UCSD-AML1 (cell line): Measurements from ENCODE around the gene HMGXB3.

ENCODE experiments used
- DNase-seq: peaks from one replicate; lab custom pipeline; 2025; ENCODE audit not compliant: unreplicated experiment; lab: John Stamatoyannopoulos, UW

The HMGXB3 gene

DNA sequence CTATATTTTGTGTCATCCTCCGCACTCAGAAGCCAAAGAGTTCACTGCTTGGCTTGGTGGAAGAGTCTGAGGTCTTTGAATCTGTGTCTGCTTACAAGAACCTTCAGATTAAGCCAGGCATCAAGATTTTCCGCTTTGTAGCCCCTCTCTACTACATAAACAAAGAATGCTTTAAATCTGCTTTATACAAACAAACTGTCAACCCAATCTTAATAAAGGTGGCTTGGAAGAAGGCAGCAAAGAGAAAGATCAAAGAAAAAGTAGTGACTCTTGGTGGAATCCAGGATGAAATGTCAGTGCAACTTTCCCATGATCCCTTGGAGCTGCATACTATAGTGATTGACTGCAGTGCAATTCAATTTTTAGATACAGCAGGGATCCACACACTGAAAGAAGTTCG, 19.3 kb upstream of the HMGXB3 start:
- no peak for DNase-seq

DNA sequence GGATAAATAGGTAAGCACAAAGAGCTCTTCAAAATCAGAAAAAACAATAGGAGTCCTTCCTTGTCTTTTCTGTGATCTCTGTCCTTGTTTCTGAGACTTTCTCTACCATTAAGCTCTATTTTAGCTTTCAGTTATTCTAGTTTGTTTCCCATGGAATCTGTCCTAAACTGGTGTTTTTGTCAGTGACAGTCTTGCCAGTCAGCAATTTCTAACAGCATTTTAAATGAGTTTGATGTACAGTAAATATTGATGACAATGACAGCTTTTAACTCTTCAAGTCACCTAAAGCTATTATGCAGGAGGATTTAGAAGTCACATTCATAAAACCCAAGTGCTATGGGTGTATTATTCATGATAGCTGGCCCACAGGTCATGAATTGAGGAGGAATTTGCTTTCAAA, 18.0 kb upstream of the HMGXB3 start:
- DNase-seq = no peak

DNA sequence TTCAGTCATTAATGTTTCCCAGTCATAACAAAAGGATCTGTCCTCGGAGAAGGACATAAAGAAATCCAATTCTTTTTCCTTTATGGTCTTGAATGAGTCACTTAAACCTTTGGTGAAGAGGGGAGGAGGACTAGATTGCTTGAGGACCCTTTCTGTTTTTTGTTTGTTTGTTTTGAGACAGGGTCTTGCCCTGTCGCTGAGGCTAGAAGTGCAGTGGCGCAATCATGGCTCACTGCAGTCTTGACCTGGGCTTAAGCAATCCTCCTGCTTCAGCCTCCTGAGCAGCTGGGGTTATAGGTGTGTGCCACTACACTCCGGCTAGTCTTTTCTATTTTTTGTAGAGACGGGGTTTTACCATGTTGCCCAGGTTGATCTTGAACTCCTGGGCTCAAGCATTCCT, 12.4 kb upstream of the HMGXB3 start:
- DNase-seq = no peak

DNA sequence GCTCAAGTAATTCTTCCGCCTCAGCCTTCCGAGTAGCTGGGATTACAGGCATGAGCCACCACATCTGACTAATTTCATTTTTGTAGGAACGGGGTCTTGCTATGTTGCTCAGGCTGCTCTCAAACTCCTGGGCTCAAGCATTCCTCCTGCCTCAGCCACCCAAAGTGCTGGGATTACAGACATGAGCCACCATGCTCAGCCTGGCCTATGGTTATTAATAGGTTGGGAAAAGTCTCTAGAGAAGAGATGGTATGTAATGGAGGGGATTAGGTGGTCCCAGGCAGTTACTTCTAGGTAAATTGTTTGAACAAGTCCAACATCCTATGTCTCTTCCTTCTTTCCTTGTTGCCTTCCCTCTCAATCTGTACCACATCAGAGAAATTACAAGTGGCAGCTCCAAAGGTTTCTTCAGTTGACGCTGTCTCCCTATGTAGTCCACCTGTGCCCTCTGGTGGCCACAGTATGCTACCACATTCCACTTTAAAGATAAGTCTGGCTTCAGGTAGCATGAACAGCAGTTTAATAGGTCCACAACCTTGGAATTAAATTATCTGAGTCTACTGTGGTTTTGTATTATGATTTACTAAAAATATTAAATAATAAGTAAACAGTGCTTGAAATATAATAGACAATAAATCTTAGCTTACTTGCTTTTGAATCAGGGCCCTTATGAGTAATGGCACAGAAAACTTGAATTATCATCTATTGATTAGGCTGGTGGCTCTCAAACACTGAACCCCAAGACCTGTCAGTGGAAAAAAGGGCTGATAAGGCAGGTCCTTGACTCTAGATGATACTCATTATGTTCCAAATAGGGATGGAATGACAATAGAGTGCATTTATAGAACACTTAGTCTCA, 9.8 kb upstream of the HMGXB3 start:
- DNase-seq = peak; percentile 46

DNA sequence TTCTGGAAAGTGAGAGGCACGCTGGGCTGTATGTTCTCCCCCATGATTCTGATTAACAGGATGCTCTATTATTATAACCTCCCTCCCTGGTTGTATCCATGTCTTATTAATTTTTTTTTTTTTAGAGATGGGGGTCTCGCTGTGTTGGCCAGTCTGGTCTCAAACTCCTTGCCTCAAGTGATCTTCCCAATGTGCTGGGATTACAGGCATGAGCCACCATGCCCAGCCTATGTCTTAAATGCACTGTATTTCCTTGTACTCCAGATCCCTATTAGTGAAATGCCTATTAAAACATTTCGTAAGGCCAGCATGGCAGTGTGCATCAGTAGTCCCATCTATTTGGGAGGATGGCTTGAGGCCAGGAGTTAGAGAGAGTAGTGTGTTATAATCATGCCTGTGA, 7.1 kb upstream of the HMGXB3 start:
- DNase-seq = no peak

DNA sequence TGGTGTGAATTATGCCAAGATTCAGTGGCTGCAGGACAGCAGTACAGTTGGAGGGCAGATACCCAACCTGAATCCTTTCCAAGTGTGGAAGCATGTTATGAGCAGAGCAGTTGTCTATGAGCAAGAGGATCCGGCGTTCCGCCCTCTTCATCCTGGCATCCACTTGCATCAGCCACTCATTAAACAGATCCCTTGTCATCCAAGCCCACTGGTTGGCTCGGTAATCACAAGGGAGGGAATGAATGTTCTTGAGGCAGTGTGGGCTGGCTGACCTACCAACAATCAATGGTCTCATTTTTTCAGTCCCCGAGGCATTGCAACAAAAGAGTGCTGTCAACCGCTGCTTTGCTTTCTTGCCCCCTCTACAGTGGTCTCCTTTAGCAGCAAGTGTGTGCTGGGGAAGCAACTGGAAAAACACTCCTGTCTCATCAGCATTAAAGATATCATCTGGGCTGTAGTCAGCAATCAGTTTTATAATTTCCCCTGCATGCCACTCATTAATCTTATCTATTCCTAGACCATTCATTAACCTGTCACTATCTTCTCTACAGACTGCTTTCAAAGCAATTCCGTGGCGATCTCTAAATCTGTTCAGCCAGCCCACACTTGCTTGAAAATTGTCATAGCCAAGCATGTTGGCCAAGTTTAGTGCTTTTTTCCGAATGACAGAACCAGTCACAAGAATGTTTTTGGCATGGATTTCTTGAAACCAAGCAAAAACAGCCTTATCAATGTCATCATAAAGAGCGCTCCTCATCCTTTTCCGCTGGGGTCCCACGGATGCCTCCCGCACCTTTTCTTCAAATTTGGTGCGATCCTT, 4.9 kb upstream of the HMGXB3 start:
- DNase-seq = no peak

DNA sequence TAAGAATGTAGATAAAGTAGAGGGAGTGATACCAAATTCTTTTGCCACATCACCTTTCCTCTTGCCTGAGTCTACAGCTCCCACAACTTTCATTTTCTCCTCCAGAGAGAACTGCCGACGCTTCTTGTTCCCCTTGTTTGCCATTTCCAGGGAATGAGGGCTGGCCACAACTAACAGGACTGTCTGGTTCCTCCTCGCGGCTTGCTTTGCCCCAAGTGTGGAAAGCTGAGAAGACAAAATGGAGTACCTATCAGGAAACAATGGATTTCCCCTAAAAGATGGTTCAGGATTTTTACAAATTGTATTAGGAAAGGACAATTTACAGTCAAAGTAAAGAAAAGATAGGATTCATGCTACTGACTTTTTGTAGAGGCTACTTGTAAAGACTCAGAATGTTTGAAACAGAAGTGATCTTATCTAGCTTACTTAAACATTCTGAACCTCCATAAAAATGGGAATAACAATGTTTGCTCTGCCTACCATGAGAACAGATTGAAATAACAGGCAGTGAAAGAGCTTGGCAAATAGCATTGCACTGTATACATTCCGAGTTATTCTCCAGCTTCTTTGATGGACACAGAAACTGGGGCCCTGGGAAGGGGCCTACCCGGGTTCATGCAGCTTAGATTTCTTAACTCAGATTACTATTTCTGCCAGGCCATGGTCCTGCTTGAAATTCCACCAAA, 4.2 kb upstream of the HMGXB3 start:
- no peak for DNase-seq

DNA sequence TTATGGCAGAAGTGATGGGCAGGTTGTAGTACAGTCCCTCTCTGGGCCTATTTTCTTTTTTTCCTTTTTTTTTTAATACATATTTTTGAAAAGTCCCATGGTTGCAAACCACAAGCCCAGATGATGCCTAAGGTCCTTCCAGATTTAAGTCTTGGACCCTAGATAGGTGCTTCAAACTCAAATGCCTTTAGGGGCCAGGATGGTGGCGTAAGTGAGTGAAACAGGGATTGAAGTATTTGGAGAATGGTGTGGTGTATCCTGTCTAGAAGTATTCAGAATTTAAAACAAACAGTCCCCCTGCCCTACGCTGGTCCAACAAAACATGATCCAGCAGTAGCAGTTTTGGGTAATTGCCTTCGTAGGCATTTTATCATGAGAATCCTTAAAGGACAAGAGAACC, 2.3 kb upstream of the HMGXB3 start:
- DNase-seq = no peak

DNA sequence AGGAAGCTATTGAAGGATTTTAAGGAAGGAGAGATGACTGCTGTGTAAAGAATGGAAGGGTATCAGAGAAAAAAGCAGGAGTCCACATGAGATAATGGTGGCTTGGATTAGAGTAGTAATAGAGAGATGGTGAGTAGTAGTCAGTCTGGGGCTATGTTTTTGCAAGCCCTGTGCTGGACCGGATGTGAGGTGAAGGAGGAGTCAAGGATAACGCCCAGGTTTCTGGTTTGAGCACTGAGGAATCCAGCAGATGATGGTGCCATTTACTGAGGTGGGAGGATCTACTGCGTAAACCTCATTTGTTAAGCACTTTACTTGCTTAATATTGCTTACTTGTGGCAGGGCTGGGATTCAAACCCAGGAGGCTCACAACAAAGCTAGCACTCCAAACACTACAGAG, 1.2 kb upstream of the HMGXB3 start:
- no peak for DNase-seq

DNA sequence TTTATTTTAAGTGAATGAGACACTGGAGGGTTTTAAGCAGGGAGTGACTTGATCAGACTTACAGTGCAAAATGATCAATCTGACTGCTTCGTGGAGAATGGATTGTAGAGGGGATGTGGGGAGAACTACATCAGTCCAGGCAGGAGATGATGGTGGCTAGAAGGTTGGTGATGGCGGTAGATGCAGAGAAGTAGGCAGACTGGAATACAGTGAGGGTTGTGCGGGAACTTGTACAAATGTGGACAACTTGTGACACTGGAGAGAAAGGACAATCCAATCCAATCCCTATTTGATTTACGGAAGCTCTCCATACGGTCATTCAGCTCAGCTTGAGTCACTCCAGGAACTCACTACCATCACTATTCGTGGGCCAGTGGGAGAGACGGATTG, 678 bp upstream of the HMGXB3 start:
- DNase-seq = no peak

DNA sequence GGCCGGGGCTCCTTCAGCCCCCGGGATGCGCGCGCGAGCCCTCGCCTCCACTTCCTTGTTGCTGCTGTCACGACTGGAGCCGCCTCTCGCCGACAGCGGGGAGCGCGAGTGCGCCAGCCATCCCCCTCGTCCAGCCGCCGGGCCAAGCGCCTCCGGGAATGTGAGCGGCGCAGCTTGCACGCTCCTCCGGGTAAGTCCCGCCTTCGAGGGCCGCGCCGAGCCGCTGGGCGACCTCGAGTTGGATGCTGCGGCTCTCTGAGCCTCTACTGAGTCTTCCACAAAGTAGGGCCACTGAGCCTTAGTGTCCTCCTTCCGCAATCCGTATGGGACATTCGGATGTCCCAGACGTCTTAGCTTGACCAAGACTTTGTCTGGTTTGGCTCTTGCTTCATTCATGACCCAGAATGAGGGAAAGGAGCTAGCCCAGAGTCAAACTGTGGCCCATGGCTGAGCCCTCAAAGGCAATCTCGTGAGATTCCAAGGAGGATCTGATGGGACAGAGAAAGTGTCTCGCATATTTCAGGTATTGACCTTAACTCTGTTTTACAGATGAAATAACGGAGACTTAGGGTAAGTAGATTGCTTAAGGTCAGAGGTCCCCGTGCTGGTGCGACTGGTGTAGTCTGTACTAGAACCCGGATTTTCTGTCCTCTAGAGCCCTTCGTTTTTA, 586 bp downstream of the HMGXB3 start:
- DNase-seq = peak; percentile 41

DNA sequence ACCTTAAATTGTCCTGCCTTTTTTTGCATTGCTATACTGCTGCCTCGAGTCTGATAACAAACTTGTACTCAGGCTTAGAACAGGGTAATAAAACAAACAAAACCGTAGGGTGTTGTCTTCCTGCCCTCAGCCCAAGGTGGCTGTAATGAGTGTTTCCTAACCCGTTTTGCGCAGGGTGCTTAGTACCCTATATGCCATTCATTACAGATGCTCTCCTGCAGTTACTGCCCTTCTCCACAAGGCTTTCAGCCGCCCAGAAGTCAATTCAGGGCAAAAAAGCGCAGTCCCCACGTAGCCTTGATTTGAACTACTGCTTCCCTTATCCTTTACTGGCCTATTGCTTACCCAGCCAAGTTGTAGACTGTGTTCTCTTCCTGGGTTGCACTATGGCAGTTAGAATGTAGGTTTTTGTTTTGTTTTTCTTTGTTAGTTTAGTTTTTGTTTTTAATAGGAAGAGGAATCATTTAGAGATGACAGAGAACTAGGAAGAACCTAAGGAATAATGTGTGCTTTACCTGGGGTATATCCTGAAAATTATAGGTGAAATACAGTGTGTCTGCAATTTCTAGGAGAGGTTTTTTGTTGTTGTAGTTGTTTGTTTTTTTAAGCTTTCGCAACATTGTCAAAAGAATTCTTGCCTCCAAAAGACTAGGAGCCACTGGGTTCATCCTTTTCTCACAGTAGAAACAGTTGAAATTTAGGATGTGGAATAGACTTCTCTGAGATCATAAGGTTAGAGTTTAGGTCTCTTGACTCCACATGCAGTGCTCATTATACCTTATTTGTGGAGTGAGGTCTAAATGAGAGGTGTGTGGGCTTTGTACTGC, 1.3 kb downstream of the HMGXB3 start:
- peak; percentile 64 for DNase-seq

DNA sequence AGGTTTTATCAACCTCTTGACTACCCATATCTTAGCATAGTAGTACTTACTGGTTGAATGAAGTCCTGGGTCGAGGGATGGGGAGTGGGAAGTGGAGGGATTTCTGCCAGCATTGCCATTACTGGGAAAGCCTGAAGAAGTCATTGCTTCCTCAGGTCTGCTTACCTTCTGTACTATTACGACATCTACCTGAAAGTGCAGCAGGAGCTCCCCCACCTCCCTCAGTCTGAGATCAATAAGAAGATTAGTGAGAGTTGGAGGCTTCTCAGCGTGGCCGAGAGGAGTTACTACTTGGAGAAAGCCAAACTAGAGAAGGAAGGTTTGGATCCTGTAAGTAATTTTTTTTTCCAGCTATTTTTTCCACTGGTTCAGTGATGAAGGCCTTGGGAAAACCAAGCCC, 5.8 kb downstream of the HMGXB3 start:
- DNase-seq = no peak

DNA sequence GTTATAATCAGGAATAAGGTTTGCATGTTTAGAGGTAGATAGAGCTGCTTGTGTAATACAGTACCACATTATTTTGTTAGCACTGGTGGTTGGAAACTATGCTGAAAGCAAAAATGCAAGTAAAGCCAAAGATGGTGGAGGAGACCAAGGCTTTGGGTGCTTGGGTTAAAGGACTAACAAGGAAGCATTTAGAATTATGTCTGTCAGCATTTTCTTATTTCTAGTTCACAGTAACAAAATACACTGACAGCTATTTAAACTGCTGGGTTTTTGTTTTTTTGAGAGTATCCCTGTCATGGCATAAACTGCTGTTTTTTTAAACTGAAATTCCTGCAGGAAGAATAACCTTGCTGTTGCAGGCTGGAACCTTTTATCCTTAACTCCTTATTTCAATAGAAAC, 6.5 kb downstream of the HMGXB3 start:
- no peak for DNase-seq

DNA sequence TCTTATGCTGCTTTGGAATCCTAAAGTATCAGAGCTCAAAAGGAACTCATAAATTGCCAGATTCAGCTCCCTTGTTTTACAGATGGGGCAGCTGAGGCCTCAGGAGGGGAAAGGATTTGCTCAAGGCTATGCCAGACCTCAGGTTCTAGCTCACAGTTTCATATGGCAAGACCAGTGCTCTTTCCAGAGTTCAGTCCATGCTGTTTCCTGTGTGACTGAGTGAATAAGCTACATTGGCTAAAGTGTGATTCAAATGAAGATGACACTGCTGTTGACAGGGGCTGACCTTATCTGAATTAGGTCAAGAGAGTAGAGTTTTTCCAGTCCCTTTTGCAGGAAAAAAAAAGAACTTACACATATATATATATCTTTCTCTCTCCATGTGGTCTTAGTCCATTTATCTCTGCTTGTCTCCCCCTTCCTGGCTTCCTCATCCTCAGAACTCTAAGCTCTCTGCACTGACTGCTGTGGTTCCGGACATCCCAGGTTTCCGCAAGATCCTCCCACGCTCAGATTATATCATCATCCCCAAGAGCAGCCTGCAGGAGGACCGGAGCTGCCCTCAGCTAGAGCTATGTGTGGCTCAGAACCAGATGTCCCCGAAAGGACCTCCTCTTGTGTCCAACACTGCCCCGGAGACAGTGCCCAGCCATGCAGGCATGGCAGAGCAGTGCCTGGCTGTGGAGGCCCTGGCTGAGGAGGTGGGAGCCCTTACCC, 9.3 kb downstream of the HMGXB3 start:
- DNase-seq = no peak

DNA sequence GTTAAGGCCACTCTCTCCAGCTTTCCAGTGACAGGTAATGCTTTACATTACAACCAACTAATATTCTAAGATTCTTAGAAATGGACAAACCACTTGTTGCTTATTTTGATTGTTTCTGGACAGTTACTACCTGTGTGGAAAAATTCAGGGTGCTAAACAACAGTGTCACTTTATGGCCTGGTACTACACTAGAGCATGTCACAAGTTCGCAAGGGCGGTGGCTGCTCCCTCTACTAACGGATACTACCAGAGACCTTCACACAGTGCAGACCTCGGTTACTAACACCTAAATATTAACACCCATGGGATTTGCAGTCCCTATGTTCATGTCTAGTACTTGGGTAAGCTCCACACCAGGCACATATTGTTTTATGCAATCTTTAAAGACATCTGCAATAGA, 13.4 kb downstream of the HMGXB3 start:
- DNase-seq = no peak

DNA sequence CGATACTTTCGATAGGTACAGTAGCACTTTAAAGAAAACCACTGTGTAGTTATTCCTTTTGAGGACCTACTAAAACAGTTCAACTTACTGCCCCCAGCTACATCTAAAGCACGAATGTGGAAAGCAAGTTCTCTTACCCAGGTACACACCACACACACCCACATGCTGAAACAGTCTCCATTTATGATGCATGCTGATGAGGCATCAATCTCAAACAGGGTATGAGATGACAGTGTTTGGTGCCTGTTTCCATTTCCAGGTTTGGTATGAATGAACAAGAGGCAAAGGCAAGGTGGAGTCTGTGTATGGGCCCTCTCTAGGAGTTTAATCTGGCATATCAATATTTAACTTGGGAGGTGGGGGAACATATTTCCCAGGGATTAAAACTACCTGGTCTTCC, 13.9 kb downstream of the HMGXB3 start:
- no peak for DNase-seq

DNA sequence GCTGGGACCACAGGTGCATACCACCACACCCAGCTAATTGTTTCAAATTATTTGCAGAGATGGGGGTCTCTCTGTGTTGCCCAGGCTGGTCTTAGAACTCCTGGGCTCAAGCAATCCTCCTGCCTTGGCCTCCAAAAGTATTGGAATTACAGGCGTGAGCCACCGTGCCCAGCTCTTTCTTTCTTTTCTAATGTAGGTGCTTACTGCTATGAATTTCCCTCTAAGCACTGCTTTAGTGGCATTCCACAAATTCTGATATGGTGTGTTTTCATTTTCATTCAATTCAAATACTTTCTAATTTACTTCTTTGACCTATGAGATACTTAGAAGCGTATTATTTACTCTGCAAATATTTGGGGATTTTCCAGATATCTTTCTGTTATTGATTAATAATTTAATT, 14.9 kb downstream of the HMGXB3 start:
- no peak for DNase-seq

DNA sequence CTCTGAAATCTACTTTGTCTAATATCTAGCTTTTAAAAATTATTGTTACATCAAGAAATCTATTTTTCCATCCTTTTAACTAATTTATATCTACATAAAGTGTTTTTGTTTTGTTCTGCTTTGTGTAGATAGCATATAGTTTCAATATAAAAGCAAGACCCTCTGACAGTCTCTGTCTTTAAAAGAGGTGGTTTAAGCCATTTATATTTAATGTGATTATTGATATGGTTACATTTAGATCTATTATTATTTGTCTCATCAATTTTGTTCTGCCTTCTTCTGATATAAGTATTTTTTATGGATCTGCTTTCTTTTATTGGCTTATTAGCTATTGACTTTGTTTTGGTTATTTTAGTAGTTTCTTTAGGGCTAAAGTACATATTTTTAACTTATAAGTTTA, 16.0 kb downstream of the HMGXB3 start:
- no peak for DNase-seq
